HepG2 (cell line): ENCODE results near the gene SCMH1.

ENCODE experiments used
- CHD2 ChIP-seq: IDR thresholded peaks from 2 replicates; pipeline ENCODE4 v1.6.1; 2011; ENCODE audit warnings: low read depth, low read length, improper control_type of control experiment
- HMGXB4 ChIP-seq, 2 experiments: sonication (generic) in 1 of 2; formaldehyde crosslinking in 1 of 2; IDR thresholded peaks; 2 replicates each; pipeline versions ENCODE4 v1.4.0 to v1.6.1; 2018 to 2020; ENCODE audit warnings: missing genetic modification reagents in 2 of 2, borderline replicate concordance in 1 of 2, low read depth in 1 of 2, mild to moderate bottlenecking in 1 of 2, missing biosample characterization in 1 of 2
- POLR2AphosphoS5 ChIP-seq: IDR thresholded peaks from 2 replicates; pipeline ENCODE4 v1.6.1; 2012; ENCODE audit warnings: low read depth, low read length
- PTBP1 ChIP-seq: fragments of 200-400 bp; formaldehyde crosslinking; IDR thresholded peaks from 2 replicates; pipeline ENCODE4 v1.6.1; 2018; ENCODE audit warnings: low read length, low read depth; ENCODE audit not compliant: poor library complexity, severe bottlenecking
- RFXANK ChIP-seq: IDR thresholded peaks from 2 replicates; pipeline ENCODE4 v1.6.1; 2016
- U2AF2 ChIP-seq: fragments of 200-400 bp; formaldehyde crosslinking; IDR thresholded peaks from 2 replicates; pipeline ENCODE4 v1.6.1; 2017; ENCODE audit warnings: low read depth, mild to moderate bottlenecking, low read length
- ZNF274 ChIP-seq: sonication (generic); formaldehyde crosslinking; IDR thresholded peaks from 2 replicates; pipeline ENCODE4 v1.5.1; 2020; ENCODE audit warnings: mild to moderate bottlenecking, missing genetic modification reagents
- ZNF639 ChIP-seq: conservative IDR thresholded peaks from 2 replicates; pipeline ENCODE4 v1.6.1; 2018; ENCODE audit warnings: missing genetic modification reagents
- ZNF788 ChIP-seq: sonication (generic); formaldehyde crosslinking; IDR thresholded peaks from 2 replicates; pipeline ENCODE4 v1.5.0; 2020; ENCODE audit warnings: mild to moderate bottlenecking, missing genetic modification reagents, borderline replicate concordance
- ZSCAN20 ChIP-seq: sonication (generic); formaldehyde crosslinking; IDR thresholded peaks from 2 replicates; pipeline ENCODE4 v1.4.0; 2020; ENCODE audit warnings: missing genetic modification reagents, mild to moderate bottlenecking, borderline replicate concordance
- ZSCAN30 ChIP-seq: sonication (generic); formaldehyde crosslinking; IDR thresholded peaks from 2 replicates; pipeline ENCODE4 v1.5.0; 2020; ENCODE audit warnings: mild to moderate bottlenecking, missing genetic modification reagents
- TF ChIP-seq, protein P1 (sequence below): sonication (generic); formaldehyde crosslinking; IDR thresholded peaks from 2 replicates; pipeline ENCODE4 v1.4.0; 2020; ENCODE audit warnings: missing genetic modification reagents
- TF ChIP-seq, protein P2 (sequence below), 2 experiments: IDR thresholded peaks; 2 replicates each; pipeline ENCODE4 v1.6.1; 2011 to 2012; ENCODE audit warnings: low read length in 2 of 2, borderline replicate concordance in 1 of 2, low read depth in 1 of 2, mild to moderate bottlenecking in 1 of 2, moderate library complexity in 1 of 2
- TF ChIP-seq, protein P3 (sequence below): sonication (generic); formaldehyde crosslinking; IDR thresholded peaks from 2 replicates; pipeline ENCODE4 v1.5.0; 2020; ENCODE audit warnings: mild to moderate bottlenecking, missing genetic modification reagents, moderate library complexity

- no peak for TF ChIP-seq CHD2
- TF ChIP-seq, protein P1, sequence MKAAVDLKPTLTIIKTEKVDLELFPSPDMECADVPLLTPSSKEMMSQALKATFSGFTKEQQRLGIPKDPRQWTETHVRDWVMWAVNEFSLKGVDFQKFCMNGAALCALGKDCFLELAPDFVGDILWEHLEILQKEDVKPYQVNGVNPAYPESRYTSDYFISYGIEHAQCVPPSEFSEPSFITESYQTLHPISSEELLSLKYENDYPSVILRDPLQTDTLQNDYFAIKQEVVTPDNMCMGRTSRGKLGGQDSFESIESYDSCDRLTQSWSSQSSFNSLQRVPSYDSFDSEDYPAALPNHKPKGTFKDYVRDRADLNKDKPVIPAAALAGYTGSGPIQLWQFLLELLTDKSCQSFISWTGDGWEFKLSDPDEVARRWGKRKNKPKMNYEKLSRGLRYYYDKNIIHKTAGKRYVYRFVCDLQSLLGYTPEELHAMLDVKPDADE (CRISPR knock-in tag), result no peak
- TF ChIP-seq U2AF2, result no peak
- TF ChIP-seq ZNF639, result no peak
- TF ChIP-seq ZSCAN20 (CRISPR knock-in tag), result no peak
- TF ChIP-seq, protein P2, sequence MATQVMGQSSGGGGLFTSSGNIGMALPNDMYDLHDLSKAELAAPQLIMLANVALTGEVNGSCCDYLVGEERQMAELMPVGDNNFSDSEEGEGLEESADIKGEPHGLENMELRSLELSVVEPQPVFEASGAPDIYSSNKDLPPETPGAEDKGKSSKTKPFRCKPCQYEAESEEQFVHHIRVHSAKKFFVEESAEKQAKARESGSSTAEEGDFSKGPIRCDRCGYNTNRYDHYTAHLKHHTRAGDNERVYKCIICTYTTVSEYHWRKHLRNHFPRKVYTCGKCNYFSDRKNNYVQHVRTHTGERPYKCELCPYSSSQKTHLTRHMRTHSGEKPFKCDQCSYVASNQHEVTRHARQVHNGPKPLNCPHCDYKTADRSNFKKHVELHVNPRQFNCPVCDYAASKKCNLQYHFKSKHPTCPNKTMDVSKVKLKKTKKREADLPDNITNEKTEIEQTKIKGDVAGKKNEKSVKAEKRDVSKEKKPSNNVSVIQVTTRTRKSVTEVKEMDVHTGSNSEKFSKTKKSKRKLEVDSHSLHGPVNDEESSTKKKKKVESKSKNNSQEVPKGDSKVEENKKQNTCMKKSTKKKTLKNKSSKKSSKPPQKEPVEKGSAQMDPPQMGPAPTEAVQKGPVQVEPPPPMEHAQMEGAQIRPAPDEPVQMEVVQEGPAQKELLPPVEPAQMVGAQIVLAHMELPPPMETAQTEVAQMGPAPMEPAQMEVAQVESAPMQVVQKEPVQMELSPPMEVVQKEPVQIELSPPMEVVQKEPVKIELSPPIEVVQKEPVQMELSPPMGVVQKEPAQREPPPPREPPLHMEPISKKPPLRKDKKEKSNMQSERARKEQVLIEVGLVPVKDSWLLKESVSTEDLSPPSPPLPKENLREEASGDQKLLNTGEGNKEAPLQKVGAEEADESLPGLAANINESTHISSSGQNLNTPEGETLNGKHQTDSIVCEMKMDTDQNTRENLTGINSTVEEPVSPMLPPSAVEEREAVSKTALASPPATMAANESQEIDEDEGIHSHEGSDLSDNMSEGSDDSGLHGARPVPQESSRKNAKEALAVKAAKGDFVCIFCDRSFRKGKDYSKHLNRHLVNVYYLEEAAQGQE (IDR thresholded peaks at IDR 0.05; ENCODE audit: borderline replicate concordance in 1 of 2, low read depth in 1 of 2, low read length in 2 of 2), result no peak
- TF ChIP-seq POLR2AphosphoS5, result no peak
- no peak for TF ChIP-seq RFXANK
- no peak for TF ChIP-seq PTBP1
- TF ChIP-seq, protein P3, sequence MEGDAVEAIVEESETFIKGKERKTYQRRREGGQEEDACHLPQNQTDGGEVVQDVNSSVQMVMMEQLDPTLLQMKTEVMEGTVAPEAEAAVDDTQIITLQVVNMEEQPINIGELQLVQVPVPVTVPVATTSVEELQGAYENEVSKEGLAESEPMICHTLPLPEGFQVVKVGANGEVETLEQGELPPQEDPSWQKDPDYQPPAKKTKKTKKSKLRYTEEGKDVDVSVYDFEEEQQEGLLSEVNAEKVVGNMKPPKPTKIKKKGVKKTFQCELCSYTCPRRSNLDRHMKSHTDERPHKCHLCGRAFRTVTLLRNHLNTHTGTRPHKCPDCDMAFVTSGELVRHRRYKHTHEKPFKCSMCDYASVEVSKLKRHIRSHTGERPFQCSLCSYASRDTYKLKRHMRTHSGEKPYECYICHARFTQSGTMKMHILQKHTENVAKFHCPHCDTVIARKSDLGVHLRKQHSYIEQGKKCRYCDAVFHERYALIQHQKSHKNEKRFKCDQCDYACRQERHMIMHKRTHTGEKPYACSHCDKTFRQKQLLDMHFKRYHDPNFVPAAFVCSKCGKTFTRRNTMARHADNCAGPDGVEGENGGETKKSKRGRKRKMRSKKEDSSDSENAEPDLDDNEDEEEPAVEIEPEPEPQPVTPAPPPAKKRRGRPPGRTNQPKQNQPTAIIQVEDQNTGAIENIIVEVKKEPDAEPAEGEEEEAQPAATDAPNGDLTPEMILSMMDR, result no peak
- TF ChIP-seq ZNF274 (CRISPR knock-in tag), result no peak
- TF ChIP-seq HMGXB4 (CRISPR knock-in tag; IDR thresholded peaks at IDR 0.05; ENCODE audit: borderline replicate concordance in 1 of 2, low read depth in 1 of 2), result no peak
- TF ChIP-seq ZSCAN30 (CRISPR knock-in tag), result no peak
- TF ChIP-seq ZNF788, result no peak
Observed at GRCh38 chr1:40981691-40982448, 260.2 kb downstream of the SCMH1 start.
